RPMI8226 (cell line): ENCODE measurements around the gene PACS1.

Experiments used
- DNase-seq: peaks from one replicate; pipeline ENCODE4 v3.0.0-alpha.2; 2015

The PACS1 gene

GRCh38 chr11:66050581-66051231, 19.4 kb upstream of the PACS1 start:
- DNase-seq = no peak

GRCh38 chr11:66051371-66051765, 18.7 kb upstream of the PACS1 start:
- DNase-seq = peak; percentile 30

- peak; percentile 100 for DNase-seq
These were observed 18.1 kb upstream of the PACS1 start, which contains the start of gene SF3B2 for GRCh38 chr11:66051766-66052663. TSS of gene SF3B2 (plus strand) at chr11:66052364. CDS start at chr11:66052385, 21 bp downstream.

DNA sequence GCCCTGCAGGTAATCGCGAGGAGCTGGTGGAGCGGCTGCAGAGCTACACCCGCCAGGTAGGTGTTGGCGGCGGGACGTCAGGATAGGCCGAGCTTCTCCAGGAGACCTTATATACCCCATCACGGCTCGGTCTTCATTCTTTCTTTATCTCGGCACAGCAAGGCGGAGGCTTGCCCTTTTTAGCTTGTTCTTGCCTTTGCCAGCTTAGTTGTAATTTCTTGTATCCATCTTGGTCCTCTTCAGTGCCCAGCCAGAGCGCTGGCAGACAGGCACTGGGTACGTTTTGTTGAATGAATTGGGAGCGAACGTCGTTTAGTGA, 17.4 kb upstream of the PACS1 start:
- DNase-seq = no peak

- no peak for DNase-seq
These were observed 15.1 kb upstream of the PACS1 start for GRCh38 chr11:66055021-66055420.

DNA sequence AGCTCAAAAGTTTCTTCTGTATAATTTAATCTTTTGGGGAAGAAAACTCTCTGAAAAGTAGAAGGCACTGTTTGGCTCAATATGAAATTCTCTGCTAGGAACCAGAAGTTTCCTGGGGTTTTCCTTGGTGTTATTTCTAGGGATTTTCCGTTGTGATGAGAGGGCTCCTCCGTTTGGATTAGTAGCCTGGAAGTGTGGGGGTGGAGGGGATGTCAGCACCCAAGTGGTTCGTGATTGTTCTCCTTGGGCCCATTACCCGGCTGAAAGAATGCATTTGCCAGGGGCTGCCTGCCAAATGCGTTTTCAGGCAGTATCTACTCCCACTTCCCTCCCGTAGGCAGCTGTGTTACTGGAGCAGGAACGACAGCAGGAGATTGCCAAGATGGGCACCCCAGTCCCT, 13.6 kb upstream of the PACS1 start:
- no peak for DNase-seq

GRCh38 chr11:66059966-66060680, 9.9 kb upstream of the PACS1 start:
- no peak for DNase-seq

DNA sequence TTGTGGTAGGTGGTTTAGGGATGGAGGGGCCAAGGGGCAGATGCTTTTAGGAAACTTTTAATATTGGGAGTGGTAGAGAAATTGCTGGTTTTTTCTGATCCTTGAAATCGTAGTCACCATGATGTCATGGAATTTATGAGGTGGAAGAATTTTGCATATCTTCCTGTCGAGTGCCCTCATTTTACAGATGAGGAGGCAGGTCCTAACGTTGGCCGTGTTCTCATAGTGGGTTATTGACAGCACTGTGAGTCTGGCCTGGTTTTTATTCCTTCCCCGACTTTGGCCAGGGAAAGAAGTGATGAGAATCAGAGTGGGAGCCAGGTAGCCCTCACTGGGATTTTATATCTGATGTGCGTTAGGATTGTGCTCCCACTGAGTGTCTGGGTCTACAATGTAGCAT, 8.8 kb upstream of the PACS1 start:
- DNase-seq = no peak

- DNase-seq = no peak
These were observed 7.7 kb upstream of the PACS1 start for GRCh38 chr11:66062408-66062807.

GRCh38 chr11:66063900-66064299, 6.2 kb upstream of the PACS1 start:
- no peak for DNase-seq

- no peak for DNase-seq
These were observed 5.5 kb upstream of the PACS1 start for GRCh38 chr11:66064571-66064970.

- no peak for DNase-seq
These were observed 3.3 kb upstream of the PACS1 start for GRCh38 chr11:66066751-66067150.

GRCh38 chr11:66067640-66068039, 2.4 kb upstream of the PACS1 start:
- no peak for DNase-seq

GRCh38 chr11:66068154-66068821, 1.8 kb upstream of the PACS1 start:
- DNase-seq = peak; percentile 86

- DNase-seq = peak; percentile 74
These were observed 953 bp upstream of the PACS1 start for GRCh38 chr11:66068923-66069714.

GRCh38 chr11:66070604-66071380, 720 bp downstream of the PACS1 start:
- DNase-seq = peak; percentile 59

- DNase-seq = peak; percentile 33
These were observed 1.3 kb downstream of the PACS1 start for GRCh38 chr11:66071381-66071801.

GRCh38 chr11:66072081-66072480, 2.0 kb downstream of the PACS1 start:
- no peak for DNase-seq

GRCh38 chr11:66072518-66072917, 2.4 kb downstream of the PACS1 start:
- no peak for DNase-seq

DNA sequence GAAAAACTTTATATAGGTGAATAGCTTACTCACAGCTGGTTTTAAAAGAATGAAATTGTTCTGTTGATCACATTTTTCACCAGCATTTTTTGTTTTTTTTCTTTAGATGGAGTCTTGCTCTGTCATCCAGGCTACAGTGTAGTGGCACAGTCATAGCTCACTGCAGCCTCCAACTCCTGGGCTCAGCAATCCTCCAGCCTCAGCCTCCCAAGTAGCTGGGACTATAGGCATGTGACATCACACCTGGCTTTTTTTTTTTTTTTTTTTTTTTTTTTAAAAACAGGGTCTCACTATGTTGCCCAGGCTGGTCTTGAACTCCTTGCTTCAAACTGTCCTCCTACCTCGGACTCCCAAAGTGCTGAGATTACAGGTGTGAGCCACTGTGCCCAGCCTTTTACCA, 3.6 kb downstream of the PACS1 start:
- no peak for DNase-seq

DNA sequence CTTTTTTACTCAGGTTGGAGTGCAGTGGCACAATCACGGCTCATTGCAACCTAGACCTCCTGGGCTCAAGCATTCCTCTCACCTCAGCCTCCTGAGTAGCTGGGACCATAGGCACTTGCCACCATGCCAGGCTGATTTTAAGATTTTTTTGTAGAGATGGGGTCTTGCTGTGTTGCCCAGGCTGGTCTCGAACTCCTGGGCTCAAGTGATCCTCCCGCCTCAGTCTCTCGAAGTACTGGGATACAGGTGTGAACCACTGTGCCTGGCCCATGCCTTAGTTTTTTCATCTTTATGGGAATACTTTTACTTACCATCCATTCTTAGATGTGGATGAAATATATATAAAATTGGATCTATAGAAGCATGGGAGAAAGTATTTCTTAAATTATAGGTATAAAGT, 5.2 kb downstream of the PACS1 start:
- no peak for DNase-seq
